Peyer's patch (tissue), 4 donors: ENCODE measurements around the gene DCAF16. TPM values are rescaled to one million over a fixed set of nuclear protein-coding genes. Genes with fewer than 3 reads are reported as not detected.
A peak's percentile ranks its signal among the peaks of the same experiment; 100 is the strongest.

Experiments
- DNase-seq, 3 donors: peaks; one replicate each; pipeline ENCODE4 v3.0.0-alpha.2; 2017 to 2019
- H3K27ac ChIP-seq, 4 donors: fragments of 200-600 bp; sonication (generic); one replicate each; pipeline ENCODE4 v1.5.1; 2016 to 2019
- H3K27me3 ChIP-seq, 2 donors: fragments of 200-600 bp; sonication (generic); one replicate each; pipeline ENCODE4 v1.5.1; 2019
- H3K36me3 ChIP-seq, 3 donors: fragments of 200-600 bp; sonication (generic); one replicate each; pipeline ENCODE4 v1.5.1; 2016 to 2019
- H3K4me1 ChIP-seq, 4 donors: fragments of 200-600 bp; sonication (generic); one replicate each; pipeline ENCODE4 v1.5.1; 2016 to 2019
- H3K4me3 ChIP-seq, 4 donors: fragments of 200-600 bp; sonication (generic); 1 replicate in 3 of 4; 2 replicates in 1 of 4; pipeline ENCODE4 v1.5.1; 2016 to 2019; ENCODE audit warnings: mild to moderate bottlenecking in 1 of 4
- H3K9me3 ChIP-seq, 4 donors: fragments of 200-600 bp; sonication (generic); one replicate each; pipeline ENCODE4 v1.5.1; 2016 to 2019; ENCODE audit warnings: mild to moderate bottlenecking in 1 of 4
- POLR2A ChIP-seq, 2 donors: fragments of 450-650 bp; IDR thresholded peaks; one replicate each; pipeline ENCODE4 v1.5.1; 2017; ENCODE audit warnings: antibody characterized with exemption in 2 of 2, mild to moderate bottlenecking in 2 of 2, moderate library complexity in 2 of 2
- total RNA-seq, 4 donors: library from RNA; depleted of rRNA; stranded (reverse); fragments of >200 nt; gene quantifications; one replicate each; pipeline ENCODE4 v1.1.0, GENCODE V29; 2016
- TF ChIP-seq, protein P1 (sequence below), 6 experiments: fragments of 450-650 bp in 4 of 6; fragments of 200-600 bp in 2 of 6; sonication (generic) in 1 of 6; IDR thresholded peaks; one replicate each; pipeline ENCODE4 v1.5.1; 2017 to 2019; ENCODE audit warnings: antibody characterized with exemption in 6 of 6, mild to moderate bottlenecking in 3 of 6, moderate library complexity in 1 of 6

Gene DCAF16
- total RNA-seq, 4 donors from 2014 or later = 15.1 to 21.7 (median 20.9) TPM

- H3K27ac ChIP-seq = no peak within 1 kb of the TSS
- TF ChIP-seq, protein P1, sequence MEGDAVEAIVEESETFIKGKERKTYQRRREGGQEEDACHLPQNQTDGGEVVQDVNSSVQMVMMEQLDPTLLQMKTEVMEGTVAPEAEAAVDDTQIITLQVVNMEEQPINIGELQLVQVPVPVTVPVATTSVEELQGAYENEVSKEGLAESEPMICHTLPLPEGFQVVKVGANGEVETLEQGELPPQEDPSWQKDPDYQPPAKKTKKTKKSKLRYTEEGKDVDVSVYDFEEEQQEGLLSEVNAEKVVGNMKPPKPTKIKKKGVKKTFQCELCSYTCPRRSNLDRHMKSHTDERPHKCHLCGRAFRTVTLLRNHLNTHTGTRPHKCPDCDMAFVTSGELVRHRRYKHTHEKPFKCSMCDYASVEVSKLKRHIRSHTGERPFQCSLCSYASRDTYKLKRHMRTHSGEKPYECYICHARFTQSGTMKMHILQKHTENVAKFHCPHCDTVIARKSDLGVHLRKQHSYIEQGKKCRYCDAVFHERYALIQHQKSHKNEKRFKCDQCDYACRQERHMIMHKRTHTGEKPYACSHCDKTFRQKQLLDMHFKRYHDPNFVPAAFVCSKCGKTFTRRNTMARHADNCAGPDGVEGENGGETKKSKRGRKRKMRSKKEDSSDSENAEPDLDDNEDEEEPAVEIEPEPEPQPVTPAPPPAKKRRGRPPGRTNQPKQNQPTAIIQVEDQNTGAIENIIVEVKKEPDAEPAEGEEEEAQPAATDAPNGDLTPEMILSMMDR (IDR thresholded peaks at IDR 0.05) = no peak
- TF ChIP-seq POLR2A (IDR thresholded peaks at IDR 0.05) = no peak
- no peaks in the 10 kb centered on the region for H3K9me3 ChIP-seq
- H3K4me1 ChIP-seq = peaks cover 0 to 18% (median 4%) of the 10 kb centered on the region in 4 donors
- H3K4me3 ChIP-seq = peak within 1 kb of the TSS in 3 of 4 donors; percentile 18 to 38 (median 38)
- H3K27me3 ChIP-seq = peaks cover 0 to 10% of the 10 kb centered on the region in 2 donors
- no peaks in the 10 kb centered on the region for H3K36me3 ChIP-seq
- no peak for DNase-seq
Measured at GRCh38 chr4:17781300-17782287, 29.0 kb downstream of the DCAF16 start, which contains the start of gene FAM184B. FAM184B (minus strand) TSS chr4:17781621; CDS start chr4:17781299, 322 bp downstream.

DNA sequence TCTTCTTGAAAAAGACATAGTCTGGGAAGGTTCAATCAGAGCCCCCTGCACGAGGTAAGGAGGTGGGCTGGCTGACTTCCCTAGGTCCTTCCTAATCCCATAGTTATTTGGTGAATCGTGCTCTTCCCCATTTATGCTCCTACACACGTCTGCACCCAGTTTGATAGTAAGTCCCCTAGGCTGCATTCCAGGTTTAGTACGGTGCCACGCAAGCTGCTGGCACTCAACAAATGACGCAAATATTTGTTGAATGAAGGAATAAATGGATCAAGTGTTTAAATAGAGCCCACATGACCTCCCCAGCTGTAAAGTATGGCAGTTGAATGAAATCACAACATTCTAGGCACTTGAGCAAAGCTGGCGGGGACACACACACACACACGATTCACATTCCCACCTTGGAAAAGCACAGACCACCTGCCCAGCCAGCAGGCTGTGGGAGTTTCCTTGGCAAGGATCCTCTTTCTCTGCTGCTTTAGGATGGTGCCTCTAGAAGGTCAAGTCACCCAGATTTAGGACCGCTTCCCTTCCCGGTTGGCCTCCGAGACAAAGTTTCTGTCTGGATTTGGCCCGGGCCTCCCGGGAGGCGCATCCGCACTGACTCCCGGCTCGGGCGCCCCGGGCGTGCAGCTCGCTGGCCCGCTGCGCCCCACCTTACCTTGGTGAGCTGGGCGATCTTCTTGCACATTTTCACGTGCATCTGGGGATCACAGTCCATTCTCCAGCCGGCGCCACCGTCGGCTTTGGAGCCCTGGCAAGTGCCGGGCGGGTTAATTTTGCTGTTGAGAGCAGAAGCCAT, 29.9 kb downstream of the DCAF16 start:
- Histone ChIP-seq H3K4me1 (peaks cover 0 to 18% (median 4%) of the 10 kb centered on the region in 4 donors), H3K27me3 (peaks cover 0 to 10% of the 10 kb centered on the region in 2 donors), H3K27ac (no peak overlapping the region), H3K4me3 (peak overlapping the region in 3 of 4 donors; percentile 18 to 38 (median 38)), H3K36me3 (no peaks in the 10 kb centered on the region), H3K9me3 (no peaks in the 10 kb centered on the region)
- TF ChIP-seq, protein P1 (IDR thresholded peaks at IDR 0.05) = no peak
- no peak for TF ChIP-seq POLR2A (IDR thresholded peaks at IDR 0.05)
- no peak for DNase-seq

- Histone ChIP-seq H3K4me1 (peaks cover 0 to 18% (median 4%) of the 10 kb centered on the region in 4 donors), H3K9me3 (no peaks in the 10 kb centered on the region), H3K36me3 (no peaks in the 10 kb centered on the region), H3K4me3 (no peak overlapping the region), H3K27ac (no peak overlapping the region), H3K27me3 (peaks cover 0 to 10% of the 10 kb centered on the region in 2 donors)
- no peak for DNase-seq
- no peak for TF ChIP-seq POLR2A (IDR thresholded peaks at IDR 0.05)
- TF ChIP-seq, protein P1 (IDR thresholded peaks at IDR 0.05) = no peak
Measured at GRCh38 chr4:17778431-17778830, 32.1 kb downstream of the DCAF16 start.

GRCh38 chr4:17773135-17773698, 37.3 kb downstream of the DCAF16 start:
- TF ChIP-seq POLR2A (IDR thresholded peaks at IDR 0.05) = no peak
- TF ChIP-seq, protein P1 (IDR thresholded peaks at IDR 0.05) = no peak
- no peak for DNase-seq
- H3K27me3 ChIP-seq = no peaks in the 10 kb centered on the region
- no peaks in the 10 kb centered on the region for H3K36me3 ChIP-seq
- no peak overlapping the region for H3K27ac ChIP-seq
- H3K4me1 ChIP-seq = no peaks in the 10 kb centered on the region
- H3K4me3 ChIP-seq = no peak overlapping the region
- H3K9me3 ChIP-seq = no peaks in the 10 kb centered on the region

GRCh38 chr4:17771284-17771908, 39.2 kb downstream of the DCAF16 start:
- H3K4me1 ChIP-seq = no peaks in the 10 kb centered on the region
- no peaks in the 10 kb centered on the region for H3K27me3 ChIP-seq
- H3K27ac ChIP-seq = no peak overlapping the region
- no peak for DNase-seq
- no peaks in the 10 kb centered on the region for H3K9me3 ChIP-seq
- no peak overlapping the region for H3K4me3 ChIP-seq
- no peaks in the 10 kb centered on the region for H3K36me3 ChIP-seq
- TF ChIP-seq, protein P1 (IDR thresholded peaks at IDR 0.05) = no peak
- TF ChIP-seq POLR2A (IDR thresholded peaks at IDR 0.05) = no peak
